Naive thymus-derived CD4-positive, alpha-beta T cell (primary cell): ENCODE results near the gene NT5DC3. TPM values are rescaled to one million over a fixed set of nuclear protein-coding genes. Genes with fewer than 3 reads are reported as not detected.
A peak's percentile ranks its signal among the peaks of the same experiment; 100 is the strongest.
"Not testable (repeated sequence)": the region's sequence is repeated elsewhere in the genome, so short reads cannot be mapped to it uniquely, and the experiment has no call there.

Source experiments
- ATAC-seq: fragments of 150-1000 bp; cut with Tn5 transposase; 2 replicates; pipeline ENCODE4 v1.10.0; 2021; ENCODE audit warnings: mild to moderate bottlenecking, moderate library complexity
- CTCF ChIA-PET: fragments of 350-600 bp; sonication (Branson Sonifier 250); formaldehyde crosslinking; loops from one replicate; lab custom pipeline; 2021; ENCODE audit warnings: antibody characterized with exemption; lab: Charles Lee
- POLR2A ChIA-PET: fragments of 350-600 bp; sonication (Branson Sonifier 250); formaldehyde crosslinking; loops from one replicate; lab custom pipeline; 2021; ENCODE audit warnings: antibody characterized with exemption, inconsistent platforms; lab: Charles Lee
- DNase-seq, 9 donors: peaks; one replicate each; pipeline versions ENCODE4 v3.0.0 to v3.0.0-alpha.2; 2020 to 2022; ENCODE audit warnings: mixed read lengths in 1 of 9
- H3K27ac ChIP-seq: one replicate; pipeline ENCODE4 v1.7.0; 2013; ENCODE audit warnings: mild to moderate bottlenecking, low read depth, low read length, moderate library complexity
- H3K27me3 ChIP-seq, 2 donors: one replicate each; pipeline ENCODE4 v1.7.0; 2013; ENCODE audit warnings: low read length in 2 of 2, mild to moderate bottlenecking in 2 of 2, moderate library complexity in 2 of 2; ENCODE audit not compliant: control insufficient read depth in 2 of 2, insufficient read depth in 2 of 2
- H3K36me3 ChIP-seq, 3 experiments: 1 replicate in 2 of 3; 2 replicates in 1 of 3; pipeline ENCODE4 v1.7.0; 2013; ENCODE audit warnings: low read length in 3 of 3, mild to moderate bottlenecking in 3 of 3, moderate library complexity in 1 of 3; ENCODE audit not compliant: insufficient read depth in 3 of 3, control insufficient read depth in 2 of 3
- H3K4me1 ChIP-seq, 2 donors: one replicate each; pipeline ENCODE4 v1.7.0; 2013; ENCODE audit warnings: low read length in 2 of 2, mild to moderate bottlenecking in 2 of 2, moderate library complexity in 1 of 2; ENCODE audit not compliant: control insufficient read depth in 2 of 2, insufficient read depth in 2 of 2
- H3K4me3 ChIP-seq: 2 replicates; pipeline ENCODE4 v1.7.0; 2013; ENCODE audit warnings: mild to moderate bottlenecking, low read length
- H3K9me3 ChIP-seq, 3 experiments: 1 replicate in 2 of 3; 2 replicates in 1 of 3; pipeline ENCODE4 v1.7.0; 2013; ENCODE audit warnings: low read length in 3 of 3; ENCODE audit not compliant: control insufficient read depth in 2 of 3
- H3K27ac Mint-ChIP-seq, 9 donors: one replicate each; pipeline ENCODE4 v1.8.0; 2020 to 2022; ENCODE audit warnings: mixed read lengths in 9 of 9, mild to moderate bottlenecking in 8 of 9, moderate library complexity in 5 of 9, inconsistent platforms in 2 of 9
- H3K27me3 Mint-ChIP-seq, 5 donors: one replicate each; pipeline ENCODE4 v1.8.0; 2021 to 2022; ENCODE audit warnings: mixed read lengths in 5 of 5, mild to moderate bottlenecking in 1 of 5
- H3K36me3 Mint-ChIP-seq, 5 donors: one replicate each; pipeline ENCODE4 v1.8.0; 2020 to 2022; ENCODE audit warnings: mixed read lengths in 5 of 5, mild to moderate bottlenecking in 3 of 5, inconsistent platforms in 1 of 5
- H3K4me1 Mint-ChIP-seq, 7 donors: one replicate each; pipeline ENCODE4 v1.8.0; 2020 to 2022; ENCODE audit warnings: mixed read lengths in 7 of 7, mild to moderate bottlenecking in 3 of 7, inconsistent platforms in 1 of 7
- H3K4me3 Mint-ChIP-seq, 10 donors: one replicate each; pipeline ENCODE4 v1.8.0; 2020 to 2022; ENCODE audit warnings: mild to moderate bottlenecking in 10 of 10, mixed read lengths in 10 of 10, moderate library complexity in 6 of 10, inconsistent platforms in 2 of 10
- H3K9me3 Mint-ChIP-seq, 11 donors: one replicate each; pipeline ENCODE4 v1.8.0; 2020 to 2022; ENCODE audit warnings: mixed read lengths in 11 of 11, mild to moderate bottlenecking in 4 of 11, inconsistent platforms in 1 of 11, moderate library complexity in 1 of 11
- intact Hi-C, 2 donors: fragments of 100-400 bp; cut with micrococcal nuclease; formaldehyde crosslinking; loops; one replicate each; pipeline ENCODE4 v1.15.1; 2023
- polyA plus RNA-seq, 2 donors: library from polyadenylated mRNA; unstranded; fragments of 300-500 nt; fragmentation: Illumina TruSeq; gene quantifications; one replicate each; pipeline ENCODE4 v1.2.3, GENCODE V29; 2021
- total RNA-seq, 6 experiments: library from RNA in 5 of 6; stranded (reverse) in 5 of 6; gene quantifications; 1 replicate in 5 of 6; 2 replicates in 1 of 6; pipeline ENCODE4 v1.2.3 and lab custom pipeline; 2021 to 2026

Gene NT5DC3
- total and polyA plus RNA-seq, 7 experiments from 2014 or later, result 0.99 to 5.0 (median 4.4) TPM

- Mint-ChIP-seq H3K27me3 (no peaks in the 10 kb centered on the region), H3K4me1 (peaks cover 0 to 2% (median 0%) of the 10 kb centered on the region in 7 donors), H3K4me3 (no peak overlapping the region), H3K9me3 (peaks cover 0 to 1% (median 0%) of the 10 kb centered on the region in 11 donors), H3K27ac (no peak overlapping the region), H3K36me3 (peaks cover 1 to 61% (median 31%) of the 10 kb centered on the region in 5 donors)
- Histone ChIP-seq H3K9me3 (no peaks in the 10 kb centered on the region), H3K4me3 (no peak overlapping the region), H3K27ac (no peak overlapping the region), H3K27me3 (no peaks in the 10 kb centered on the region), H3K4me1 (no peaks in the 10 kb centered on the region), H3K36me3 (peaks cover 0 to 16% (median 0%) of the 10 kb centered on the region in 3 experiments)
- CTCF ChIA-PET, result no interaction called here
- ATAC-seq, result no peak
- intact Hi-C loops, result no loop called here
- POLR2A ChIA-PET, result no interaction called here
- no peak for DNase-seq
These were observed 30.9 kb downstream of the NT5DC3 start for GRCh38 chr12:103810111-103810510.

GRCh38 chr12:103809639-103810038, 31.4 kb downstream of the NT5DC3 start:
- H3K36me3 Mint-ChIP-seq, result peaks cover 1 to 57% (median 27%) of the 10 kb centered on the region in 5 donors
- POLR2A ChIA-PET, H3K4me3 ChIP-seq, H3K4me1 ChIP-seq, H3K4me1 Mint-ChIP-seq, H3K9me3 ChIP-seq, H3K27me3 ChIP-seq, H3K9me3 Mint-ChIP-seq, CTCF ChIA-PET, H3K27ac Mint-ChIP-seq, DNase-seq, H3K4me3 Mint-ChIP-seq, H3K27me3 Mint-ChIP-seq, H3K27ac ChIP-seq, intact Hi-C loops, ATAC-seq: not testable (repeated sequence)
- H3K36me3 ChIP-seq, result peaks cover 0 to 16% (median 0%) of the 10 kb centered on the region in 3 experiments

DNA sequence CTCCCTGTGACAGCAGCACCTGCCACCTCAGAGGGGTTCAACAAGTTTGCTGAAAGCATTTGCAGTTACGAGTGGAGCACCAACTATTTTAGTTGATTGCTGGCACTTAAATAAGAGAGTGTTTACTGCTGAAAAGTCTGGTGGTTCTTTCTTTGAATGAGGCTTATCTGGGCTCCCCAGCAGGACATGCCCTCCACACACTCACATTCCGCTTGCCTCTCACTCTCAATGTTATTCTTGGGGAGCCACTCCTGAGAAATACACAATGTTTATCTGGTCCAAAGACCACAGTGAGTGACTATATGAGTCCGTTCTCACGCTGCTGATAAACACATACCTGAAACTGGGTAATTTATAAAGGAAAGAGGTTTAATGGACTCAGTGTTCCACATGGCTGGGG, 31.9 kb downstream of the NT5DC3 start:
- ChIA-PET POLR2A (no interaction called here), CTCF (no interaction called here)
- peaks cover 0 to 15% (median 0%) of the 10 kb centered on the region in 3 experiments for H3K36me3 ChIP-seq
- H3K27ac ChIP-seq, result no peak overlapping the region
- H3K4me3 Mint-ChIP-seq, result no peak overlapping the region
- ATAC-seq (no peak), DNase-seq (no peak)
- peaks cover 0 to 2% (median 0%) of the 10 kb centered on the region in 7 donors for H3K4me1 Mint-ChIP-seq
- peaks cover 1 to 54% (median 28%) of the 10 kb centered on the region in 5 donors for H3K36me3 Mint-ChIP-seq
- H3K27ac Mint-ChIP-seq, result no peak overlapping the region
- H3K4me1 ChIP-seq, result no peaks in the 10 kb centered on the region
- intact Hi-C loops, result no loop called here
- no peaks in the 10 kb centered on the region for H3K9me3 ChIP-seq
- peaks cover 0 to 1% (median 0%) of the 10 kb centered on the region in 11 donors for H3K9me3 Mint-ChIP-seq
- no peaks in the 10 kb centered on the region for H3K27me3 ChIP-seq
- H3K4me3 ChIP-seq, result no peak overlapping the region
- no peaks in the 10 kb centered on the region for H3K27me3 Mint-ChIP-seq

- Histone ChIP-seq H3K27ac (no peak overlapping the region), H3K4me3 (no peak overlapping the region), H3K27me3 (no peaks in the 10 kb centered on the region), H3K4me1 (no peaks in the 10 kb centered on the region), H3K36me3 (peaks cover 0 to 10% (median 0%) of the 10 kb centered on the region in 3 experiments), H3K9me3 (no peaks in the 10 kb centered on the region)
- Mint-ChIP-seq H3K27ac (no peak overlapping the region), H3K4me3 (no peak overlapping the region), H3K36me3 (peaks cover 1 to 54% (median 23%) of the 10 kb centered on the region in 5 donors), H3K27me3 (no peaks in the 10 kb centered on the region), H3K9me3 (peaks cover 0 to 1% (median 0%) of the 10 kb centered on the region in 11 donors), H3K4me1 (peaks cover 0 to 2% (median 0%) of the 10 kb centered on the region in 7 donors)
- DNase-seq, result no peak
- no peak for ATAC-seq
- ChIA-PET POLR2A (no interaction called here), CTCF (no interaction called here)
- intact Hi-C loops, result no loop called here
These were observed 32.7 kb downstream of the NT5DC3 start for GRCh38 chr12:103808239-103808880.

DNA sequence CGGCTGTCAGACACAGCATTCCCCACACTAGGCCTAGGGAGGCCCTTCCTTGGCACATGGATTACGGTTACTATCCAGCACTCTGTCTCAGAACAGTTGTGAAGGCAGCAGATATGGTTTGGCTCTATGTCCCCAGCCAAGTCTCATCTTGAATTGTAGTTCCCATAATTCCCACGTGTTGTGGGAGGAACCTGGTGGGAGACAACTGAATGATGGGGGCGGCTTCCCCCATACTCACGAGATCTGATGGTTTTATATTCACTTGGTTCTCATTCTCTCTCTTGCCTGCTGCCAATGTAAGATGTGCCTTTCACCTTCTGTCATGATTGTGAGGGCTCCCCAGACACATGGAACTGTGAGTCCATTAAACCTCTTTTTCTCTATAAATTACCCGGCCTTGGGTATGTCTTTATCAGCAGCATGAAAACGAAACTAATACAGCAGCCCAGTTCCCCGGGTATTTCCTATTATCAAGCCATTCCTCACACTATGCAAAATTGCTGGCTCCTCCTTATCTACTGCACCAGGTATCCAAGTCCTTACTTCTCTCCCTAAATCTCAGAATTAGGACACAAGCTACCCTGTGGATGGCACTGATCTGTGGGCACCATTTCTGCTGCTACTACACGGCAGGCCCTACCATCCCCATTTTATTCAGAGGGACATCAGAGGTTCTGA, 33.3 kb downstream of the NT5DC3 start:
- Histone ChIP-seq H3K4me3 (no peak overlapping the region), H3K27me3 (no peaks in the 10 kb centered on the region), H3K27ac (no peak overlapping the region), H3K36me3 (peaks cover 0 to 3% (median 0%) of the 10 kb centered on the region in 3 experiments), H3K4me1 (no peaks in the 10 kb centered on the region), H3K9me3 (no peaks in the 10 kb centered on the region)
- no peak for ATAC-seq
- ChIA-PET CTCF (no interaction called here), POLR2A (no interaction called here)
- H3K27me3 Mint-ChIP-seq, result no peaks in the 10 kb centered on the region
- peaks cover 0 to 2% (median 0%) of the 10 kb centered on the region in 7 donors for H3K4me1 Mint-ChIP-seq
- H3K4me3 Mint-ChIP-seq, result no peak overlapping the region
- intact Hi-C loops, result no loop called here
- no peak for DNase-seq
- peaks cover 0 to 1% (median 0%) of the 10 kb centered on the region in 11 donors for H3K9me3 Mint-ChIP-seq
- H3K27ac Mint-ChIP-seq, result no peak overlapping the region
- H3K36me3 Mint-ChIP-seq, result peaks cover 1 to 54% (median 22%) of the 10 kb centered on the region in 5 donors

GRCh38 chr12:103806803-103807202, 34.2 kb downstream of the NT5DC3 start:
- ChIA-PET CTCF (no interaction called here), POLR2A (no interaction called here)
- Histone ChIP-seq H3K4me3 (no peak overlapping the region), H3K4me1 (no peaks in the 10 kb centered on the region), H3K36me3 (no peaks in the 10 kb centered on the region), H3K27ac (no peak overlapping the region), H3K27me3 (no peaks in the 10 kb centered on the region), H3K9me3 (no peaks in the 10 kb centered on the region)
- H3K4me3 Mint-ChIP-seq, result no peak overlapping the region
- intact Hi-C loops, result no loop called here
- no peaks in the 10 kb centered on the region for H3K27me3 Mint-ChIP-seq
- H3K36me3 Mint-ChIP-seq, result peaks cover 1 to 60% (median 29%) of the 10 kb centered on the region in 5 donors
- peaks cover 0 to 2% (median 0%) of the 10 kb centered on the region in 7 donors for H3K4me1 Mint-ChIP-seq
- peak; percentile 65 for ATAC-seq
- H3K9me3 Mint-ChIP-seq, result peaks cover 0 to 1% (median 0%) of the 10 kb centered on the region in 11 donors
- peak overlapping the region in 1 of 9 donors; percentile 43 for H3K27ac Mint-ChIP-seq
- no peak for DNase-seq
